HG03575 (cell line): ENCODE results near the gene CTRL.
"Not testable (repeated sequence)": the region's sequence is repeated elsewhere in the genome, so short reads cannot be mapped to it uniquely, and the experiment has no call there.

Experiments
- ATAC-seq: cut with Tn5 transposase; IDR thresholded peaks from one replicate; pipeline ENCODE4 v1.9.1; 2021; ENCODE audit not compliant: unreplicated experiment, insufficient number of reproducible peaks, low FRiP score; ENCODE audit errors: extremely low read depth

Gene CTRL

DNA sequence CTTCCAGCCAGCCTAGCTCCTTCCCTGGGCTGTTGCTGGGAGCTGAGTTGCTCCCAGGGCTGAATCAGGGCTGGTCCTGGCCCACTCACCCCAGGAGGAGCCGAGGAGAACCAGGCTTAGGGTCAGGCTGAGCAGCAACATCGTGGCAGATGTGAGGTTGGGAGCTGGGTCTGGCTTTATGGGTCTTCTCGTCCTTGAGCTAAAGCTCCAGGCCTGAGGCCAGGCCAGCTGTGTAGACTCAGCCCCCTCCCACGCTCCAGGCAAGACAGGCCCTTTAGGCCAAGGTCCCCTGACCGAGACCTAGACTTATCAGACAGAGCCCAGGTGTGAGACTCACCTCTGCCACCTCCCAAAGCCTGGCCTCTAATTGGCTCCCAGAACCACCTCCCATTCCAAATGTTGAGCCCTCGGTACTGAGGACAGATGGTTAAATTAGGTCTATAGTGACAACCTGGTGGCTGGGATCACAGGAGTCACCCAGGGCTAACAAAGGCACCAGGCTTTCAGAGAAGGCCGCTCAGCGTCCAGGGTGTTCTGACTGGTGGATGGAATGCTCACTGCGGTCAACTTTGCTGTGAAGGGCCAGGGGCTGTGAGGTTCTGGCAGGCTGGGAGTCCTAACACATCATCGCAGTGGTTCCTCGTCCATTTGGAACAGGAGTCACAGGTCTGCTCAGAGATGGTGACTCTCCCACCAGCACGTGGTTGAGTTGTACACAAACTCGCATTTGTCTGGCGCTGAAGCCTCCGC, at the start of gene CTRL:
Gene CTRL (minus strand): TSS at position 151 of the 750 bp plus-strand sequence. CDS start 10 bp downstream, at position 141.
- no peak for ATAC-seq

DNA sequence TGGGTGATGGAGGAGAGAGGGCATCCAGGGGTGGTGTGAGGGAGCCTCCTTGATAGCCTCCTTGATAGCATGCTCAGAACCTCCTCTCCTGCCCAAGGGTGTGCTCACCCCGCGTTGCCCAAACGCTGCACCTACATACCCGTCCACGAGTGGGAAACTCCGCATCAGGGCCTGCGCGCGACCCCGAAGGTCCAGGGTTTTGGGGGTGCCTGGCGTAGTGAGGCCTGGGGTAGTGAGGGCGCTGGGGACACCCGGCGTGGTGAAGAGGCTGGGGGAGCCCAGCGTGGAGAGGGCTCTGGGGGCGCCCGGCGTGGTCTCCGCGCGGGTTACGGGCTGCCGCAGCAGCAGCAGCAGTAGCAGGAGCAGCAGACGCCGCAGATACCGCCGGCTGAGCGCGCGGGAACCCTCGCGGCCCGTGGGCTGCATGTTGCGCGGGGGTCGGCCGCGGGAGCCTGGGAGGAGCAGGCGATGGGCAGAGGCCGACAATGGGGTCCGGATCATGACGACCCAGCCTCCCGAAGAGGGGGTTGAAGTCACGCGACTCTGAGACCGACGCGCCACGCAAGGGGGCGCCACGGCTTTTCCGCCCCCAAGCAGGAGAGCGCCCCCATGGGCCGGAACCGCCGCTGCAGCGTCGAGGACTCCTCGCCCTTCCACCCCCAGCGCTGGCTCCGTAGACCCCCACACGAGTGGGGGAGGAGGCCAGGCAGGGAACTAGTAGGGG, 48.5 kb upstream of the CTRL start, which contains the start of gene DPEP3:
Gene DPEP3 (minus strand): TSS at position 545 of the 724 bp plus-strand sequence. CDS start 119 bp downstream, at position 426.
- no peak for ATAC-seq

DNA sequence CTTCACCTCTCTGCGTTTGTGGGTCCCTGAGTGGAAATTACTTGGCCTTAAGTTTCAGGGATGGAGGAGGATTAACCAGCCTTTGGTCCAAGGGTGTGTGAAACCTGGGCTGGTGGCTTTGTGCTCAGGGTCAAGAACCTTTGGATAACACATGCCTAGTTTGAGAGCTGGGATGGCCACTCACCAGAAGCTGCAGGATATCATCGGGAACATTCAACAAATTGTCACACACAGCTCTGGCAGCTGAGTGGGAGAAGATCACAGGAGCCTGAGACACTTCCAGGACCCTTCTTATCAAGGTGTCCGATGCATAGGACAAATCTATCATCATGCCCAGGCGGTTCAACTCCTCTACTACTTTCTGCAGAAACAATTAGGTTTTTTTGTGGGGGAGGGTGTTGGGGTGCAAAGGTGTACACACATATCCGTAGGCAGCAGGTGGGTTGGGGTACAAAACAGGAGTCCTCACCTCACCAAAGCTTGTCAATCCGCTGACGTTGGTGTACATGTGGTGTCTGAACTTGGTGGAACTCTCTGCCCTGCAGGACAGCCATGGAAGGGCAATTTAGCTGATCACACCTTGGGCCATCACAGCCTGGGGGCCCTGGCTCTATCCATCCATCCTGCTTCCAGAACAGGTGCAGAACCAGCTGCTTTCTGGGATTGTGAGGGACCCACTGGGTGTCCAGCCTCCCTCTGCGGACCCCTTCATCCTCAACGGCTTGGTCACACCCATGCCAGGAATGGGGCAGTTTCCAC, 46.0 kb upstream of the CTRL start:
- ATAC-seq: no peak

DNA sequence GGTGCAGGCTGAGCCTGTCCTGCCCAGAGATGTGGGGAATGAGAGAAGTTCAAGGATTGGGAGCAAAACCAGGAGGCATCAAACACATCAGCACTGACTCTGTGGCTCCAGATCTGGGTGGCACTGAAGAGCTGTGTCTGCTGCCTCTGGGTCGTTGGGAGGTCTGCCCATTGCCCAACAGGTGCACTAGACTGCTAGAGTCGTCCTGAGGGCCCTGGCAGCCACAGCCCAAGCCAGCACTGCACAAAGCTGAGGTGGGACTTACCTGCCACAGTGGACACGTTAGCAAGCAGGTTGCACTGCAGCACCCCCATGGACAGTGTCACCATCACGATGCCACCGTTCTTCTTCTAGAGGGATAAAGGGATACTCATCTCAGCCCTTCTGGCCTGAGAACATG, 45.3 kb upstream of the CTRL start:
- no peak for ATAC-seq

DNA sequence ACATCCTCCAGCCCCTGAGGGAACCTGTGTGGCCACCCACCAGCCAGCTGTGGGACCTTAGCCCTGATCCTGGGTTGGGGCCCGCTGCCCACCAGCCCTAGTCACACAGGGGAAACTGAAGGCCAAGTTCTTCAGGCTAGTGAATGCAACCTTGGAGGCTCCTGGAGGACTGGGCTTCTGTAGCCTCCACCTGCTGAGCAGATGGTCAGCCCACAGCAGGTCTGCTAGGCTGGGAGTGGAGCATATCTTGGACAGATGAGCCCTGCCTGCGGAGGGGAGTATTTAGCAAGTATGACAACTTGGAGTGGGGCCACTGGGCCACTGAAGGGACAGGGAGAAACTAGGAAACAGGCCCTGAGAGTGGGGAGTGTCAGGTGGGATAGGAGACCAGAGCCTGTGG, 44.5 kb upstream of the CTRL start:
- ATAC-seq: no peak

DNA sequence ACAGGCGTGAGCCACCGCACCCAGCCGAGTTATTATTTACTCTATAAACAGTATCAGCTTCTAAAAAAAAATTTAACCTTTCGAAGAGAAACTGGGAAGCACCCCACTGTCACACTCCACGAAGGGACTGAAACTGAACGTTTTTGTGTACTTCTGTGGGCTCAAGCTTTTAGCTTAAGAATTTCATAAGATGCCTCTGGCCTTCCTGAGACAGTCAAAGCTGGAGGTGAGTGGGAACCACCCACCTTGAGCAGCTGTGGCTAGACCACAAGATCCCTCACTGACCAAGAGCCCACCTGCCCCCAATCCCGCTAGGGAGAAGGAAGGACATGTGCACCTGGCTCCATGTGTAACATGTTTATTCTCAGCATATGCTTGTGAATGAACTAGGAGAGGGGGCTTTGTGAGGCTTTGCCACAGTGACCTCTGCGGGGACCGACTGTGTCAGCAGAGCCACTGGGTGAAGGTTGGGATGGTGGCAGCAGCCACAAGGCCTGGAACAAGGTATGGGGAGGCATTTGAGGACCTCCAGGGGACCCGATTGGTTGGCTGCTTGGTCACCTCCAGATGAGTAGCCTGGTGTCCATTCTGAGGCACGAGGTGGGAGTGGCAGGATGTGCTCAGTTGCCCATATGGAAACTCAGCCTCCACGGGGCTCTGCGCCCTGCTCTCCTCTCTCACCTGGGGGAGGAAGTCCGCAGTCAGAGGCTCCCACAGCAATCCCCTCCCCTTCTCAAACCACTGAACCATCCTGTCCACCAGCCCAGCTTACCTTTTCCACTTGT, 43.9 kb upstream of the CTRL start:
- ATAC-seq: no peak

DNA sequence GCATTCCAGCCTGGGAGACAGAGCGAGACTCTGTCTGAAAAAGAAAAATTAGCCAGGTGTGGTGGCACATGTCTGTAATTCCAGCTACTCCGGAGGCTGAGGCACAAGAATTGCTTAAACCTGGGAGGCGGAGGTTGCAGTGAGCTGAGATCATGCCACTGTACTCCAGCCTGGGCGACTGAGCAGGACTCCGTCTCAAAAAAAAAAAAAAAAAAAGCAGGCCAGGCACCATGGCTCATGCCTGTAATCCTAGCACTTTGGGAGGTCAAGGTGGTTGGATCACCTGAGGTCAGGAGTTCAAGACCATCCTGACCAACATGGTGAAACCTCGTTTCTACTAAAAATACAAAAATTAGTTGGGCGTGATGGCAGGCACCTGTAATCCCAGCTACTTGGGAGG, 40.6 kb upstream of the CTRL start:
- ATAC-seq: not testable (repeated sequence)

DNA sequence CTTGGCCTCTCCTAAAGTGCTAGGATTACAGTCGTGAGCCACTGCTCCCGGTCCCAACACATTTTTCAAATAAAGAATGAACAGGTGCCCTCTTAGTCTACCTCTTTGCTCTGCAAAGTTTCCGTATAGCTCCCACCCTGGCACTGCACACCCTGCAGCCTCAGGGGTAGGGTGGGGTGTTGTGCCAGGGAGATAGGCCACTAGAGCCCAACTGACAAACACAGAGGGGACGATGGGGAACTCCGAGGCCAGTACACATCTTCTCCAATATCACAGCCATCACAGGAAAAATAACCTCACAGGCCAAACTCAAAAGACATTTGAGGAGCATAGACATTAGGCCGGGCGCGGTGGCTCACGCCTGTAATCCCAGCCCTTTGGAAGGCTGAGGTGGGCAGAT, 39.4 kb upstream of the CTRL start:
- ATAC-seq: no peak

DNA sequence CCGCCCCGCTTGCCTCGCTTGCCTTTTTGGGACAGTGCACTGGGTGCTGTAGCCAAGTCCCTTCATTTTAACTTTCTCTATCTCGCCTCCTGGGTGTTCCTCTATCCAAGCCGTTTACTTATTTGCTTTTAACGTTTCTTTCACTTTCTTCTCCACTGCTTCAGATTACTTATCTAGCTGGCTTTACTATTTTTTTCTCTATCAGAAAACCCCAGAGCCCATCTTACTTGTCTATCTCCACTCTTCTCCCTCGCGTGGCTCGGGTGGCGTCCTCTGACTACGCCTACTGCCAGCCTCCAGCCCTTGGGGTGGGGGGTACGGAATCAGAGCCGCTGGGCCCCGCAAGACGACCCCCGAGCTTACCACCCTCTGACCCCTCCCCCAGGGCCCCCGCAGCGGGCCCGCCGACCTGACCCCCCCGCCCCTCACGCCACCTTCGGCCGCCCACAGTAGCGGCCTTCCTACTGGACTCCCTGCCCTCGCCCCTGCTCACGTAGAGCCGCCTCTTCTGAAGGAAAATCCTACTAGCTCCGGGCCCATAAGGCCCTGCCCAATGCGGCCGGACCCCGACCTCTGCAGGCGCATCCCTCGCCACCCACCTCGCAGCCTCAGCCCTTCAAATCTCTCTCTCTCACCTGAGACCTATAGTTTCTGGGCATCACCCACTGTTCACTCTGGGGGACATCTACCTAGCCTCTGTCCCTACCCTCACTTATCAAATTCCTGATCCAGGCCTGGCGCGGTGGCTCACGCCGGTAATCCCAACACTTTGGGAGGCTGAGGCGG, 37.8 kb upstream of the CTRL start:
- ATAC-seq: no peak

DNA sequence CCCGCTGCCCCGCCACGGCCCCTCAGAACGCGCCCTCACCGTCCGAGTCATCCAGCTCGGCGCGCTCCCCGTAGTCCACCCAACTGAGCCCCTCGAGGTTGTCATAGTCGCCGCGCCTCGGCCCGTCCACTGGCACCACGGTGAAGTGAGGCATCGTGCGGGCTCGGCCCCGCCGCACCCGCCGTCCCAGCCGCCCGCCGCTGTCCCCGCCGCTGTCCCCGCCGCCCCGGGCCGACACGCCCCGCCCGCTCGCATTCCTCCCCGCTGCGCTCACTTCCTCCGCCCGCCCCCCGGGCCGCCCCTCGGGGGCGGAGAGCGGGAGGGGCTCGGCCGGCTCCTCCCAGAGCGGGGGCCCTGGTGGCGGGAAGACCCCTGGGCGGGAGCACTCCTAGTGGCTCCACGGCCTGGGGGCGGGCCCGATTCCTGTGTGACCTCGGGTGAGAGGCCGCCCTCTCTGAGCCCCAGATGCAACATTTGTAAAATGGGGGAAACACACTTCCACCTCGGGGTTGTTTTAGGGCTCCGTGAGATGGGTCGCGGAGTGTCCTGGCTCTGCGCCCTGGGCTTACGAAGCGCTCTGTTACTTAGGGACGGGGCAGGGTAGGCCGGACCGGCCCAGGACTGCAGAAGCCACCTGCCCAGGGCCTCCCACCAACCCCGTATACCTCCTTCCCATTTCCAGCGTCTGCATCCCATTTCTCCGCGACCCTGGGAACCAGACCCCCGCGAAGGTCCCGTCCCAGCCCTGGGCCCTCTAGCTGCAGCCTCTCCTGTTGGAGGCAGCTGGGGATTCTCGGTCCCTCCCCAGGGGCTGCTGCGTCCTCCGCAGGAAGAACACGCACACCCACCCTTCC, 37.0 kb upstream of the CTRL start, which contains the start of gene SLC12A4:
Gene SLC12A4 (minus strand): TSS at position 238 of the 854 bp plus-strand sequence. CDS start 84 bp downstream, at position 154.
- no peak for ATAC-seq

DNA sequence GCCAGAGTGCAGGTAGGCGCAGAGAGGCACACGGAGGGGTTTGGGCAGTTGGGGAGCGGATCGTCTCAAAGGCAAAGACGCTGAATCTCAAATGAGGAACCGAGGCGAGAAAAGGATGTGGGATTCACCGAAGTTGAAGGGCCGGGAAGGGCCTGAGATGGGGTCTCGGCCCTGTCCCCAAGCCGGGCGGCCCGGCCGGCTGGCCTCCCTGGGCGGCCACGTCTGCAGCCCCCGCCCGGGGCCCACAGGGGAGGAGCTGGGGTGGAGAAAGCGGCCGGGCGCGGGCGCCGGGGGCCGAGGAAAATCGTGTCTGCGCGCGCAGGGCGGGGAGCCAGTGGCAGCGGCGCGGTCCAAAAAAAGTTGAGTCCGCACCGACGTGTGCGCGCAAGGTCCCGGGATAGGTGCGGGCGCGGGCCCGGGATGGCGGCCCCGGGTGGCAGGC, 36.3 kb upstream of the CTRL start:
- no peak for ATAC-seq

DNA sequence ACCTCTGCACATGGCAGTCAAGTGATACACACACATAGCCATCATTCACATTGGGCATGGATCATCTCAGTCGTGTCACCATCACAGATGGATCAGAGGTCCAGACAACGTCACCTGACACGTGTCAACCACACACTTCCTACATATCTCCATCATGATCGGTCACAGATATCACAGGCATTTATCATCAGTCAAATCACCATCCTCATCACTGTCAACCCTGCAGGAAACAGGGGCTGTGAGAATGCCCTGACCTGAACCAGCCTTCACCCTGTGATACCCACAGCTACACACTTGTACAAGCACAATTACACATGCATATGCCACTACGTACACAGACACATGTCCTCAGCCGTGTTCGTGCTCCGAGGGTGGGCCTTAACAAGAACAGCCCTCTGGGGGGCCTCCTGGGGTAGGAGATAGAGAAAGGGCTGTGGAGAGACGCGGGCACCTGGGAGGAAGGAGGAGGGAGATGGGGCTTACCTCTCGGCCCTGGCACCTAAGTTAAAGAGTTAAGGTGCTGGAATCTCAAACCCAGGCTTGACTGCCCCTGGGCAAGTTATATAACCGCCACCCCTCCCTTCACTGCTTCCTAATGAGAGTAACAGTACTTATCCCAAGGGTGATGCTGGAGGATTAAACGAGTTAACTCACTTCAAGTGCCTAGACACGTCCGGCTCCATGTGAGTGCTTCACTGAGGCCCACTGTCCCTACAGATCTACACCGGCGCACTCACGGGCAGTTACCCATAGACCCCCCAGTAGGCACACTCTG, 35.7 kb upstream of the CTRL start:
- no peak for ATAC-seq

DNA sequence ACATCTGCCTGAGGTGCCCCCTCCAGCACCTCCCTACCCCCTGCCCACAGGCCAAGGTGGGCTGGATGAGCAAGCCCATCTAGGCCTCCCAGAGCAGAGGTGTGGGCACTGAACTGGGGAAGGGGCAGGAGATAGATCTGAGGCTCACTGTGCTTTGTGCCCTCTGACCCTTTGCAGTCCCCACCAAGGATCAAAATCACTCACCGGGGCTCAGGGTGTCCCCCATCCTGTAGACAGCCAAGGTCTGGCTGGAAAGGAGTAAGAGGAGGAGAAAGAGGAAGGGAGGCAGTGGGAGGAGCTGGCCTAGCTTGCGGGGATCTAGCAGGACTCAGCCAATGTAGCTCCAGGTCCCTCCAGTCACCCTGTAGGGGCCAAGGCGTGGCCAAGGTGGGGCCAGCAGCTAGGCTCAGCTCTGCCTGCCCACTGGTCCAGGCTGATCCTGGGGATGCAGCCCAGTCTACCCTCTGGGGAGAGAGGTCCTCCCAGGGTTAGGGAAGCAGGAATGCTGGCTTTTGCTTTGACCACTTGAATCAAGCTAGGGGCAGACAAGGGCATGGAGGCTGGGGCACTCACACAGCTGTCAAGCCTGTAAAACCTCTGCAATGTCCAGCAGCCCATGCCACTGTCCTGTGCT, 35.0 kb upstream of the CTRL start:
- no peak for ATAC-seq

DNA sequence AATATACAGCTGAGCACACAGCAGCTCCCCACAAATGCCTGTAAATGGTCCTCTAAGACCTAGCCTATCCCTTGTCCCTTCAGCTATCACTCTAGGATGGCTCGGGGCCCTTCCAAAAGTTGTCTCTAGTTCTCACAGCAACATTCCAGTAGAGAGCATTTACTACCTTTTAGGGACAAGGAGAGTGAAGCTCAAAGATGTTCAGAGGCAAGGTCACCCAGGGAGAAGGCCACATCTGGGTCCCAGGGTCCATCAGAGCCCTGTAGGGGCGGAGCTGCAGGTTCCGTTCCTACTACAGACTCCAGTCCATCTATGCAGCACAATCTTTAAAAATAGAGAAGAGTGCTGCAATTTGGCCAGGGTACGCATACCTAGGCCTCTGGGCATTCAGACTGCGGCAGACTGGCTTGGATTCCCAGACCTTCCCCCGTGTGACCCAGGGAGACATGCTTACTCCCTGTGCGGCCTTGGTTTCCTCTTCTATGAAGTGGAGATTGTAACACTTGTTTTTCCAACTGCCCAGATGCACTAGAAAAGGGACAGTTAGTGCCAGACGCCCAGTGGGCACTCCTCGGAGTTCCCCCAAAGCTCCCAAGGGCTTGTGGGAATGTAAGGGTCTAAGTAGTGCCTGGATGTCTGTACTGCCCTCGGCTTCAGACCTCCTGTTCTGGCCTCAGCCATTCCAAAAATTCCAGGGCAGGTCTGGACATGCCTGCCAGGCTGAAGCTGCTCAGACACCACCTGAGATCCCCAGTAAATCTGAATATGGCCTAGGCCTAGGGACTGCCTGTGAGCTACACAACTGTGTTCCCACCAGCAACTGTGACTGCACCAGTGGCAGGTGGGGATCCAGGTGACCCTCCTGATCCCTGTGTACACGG, 34.2 kb upstream of the CTRL start:
- no peak for ATAC-seq

DNA sequence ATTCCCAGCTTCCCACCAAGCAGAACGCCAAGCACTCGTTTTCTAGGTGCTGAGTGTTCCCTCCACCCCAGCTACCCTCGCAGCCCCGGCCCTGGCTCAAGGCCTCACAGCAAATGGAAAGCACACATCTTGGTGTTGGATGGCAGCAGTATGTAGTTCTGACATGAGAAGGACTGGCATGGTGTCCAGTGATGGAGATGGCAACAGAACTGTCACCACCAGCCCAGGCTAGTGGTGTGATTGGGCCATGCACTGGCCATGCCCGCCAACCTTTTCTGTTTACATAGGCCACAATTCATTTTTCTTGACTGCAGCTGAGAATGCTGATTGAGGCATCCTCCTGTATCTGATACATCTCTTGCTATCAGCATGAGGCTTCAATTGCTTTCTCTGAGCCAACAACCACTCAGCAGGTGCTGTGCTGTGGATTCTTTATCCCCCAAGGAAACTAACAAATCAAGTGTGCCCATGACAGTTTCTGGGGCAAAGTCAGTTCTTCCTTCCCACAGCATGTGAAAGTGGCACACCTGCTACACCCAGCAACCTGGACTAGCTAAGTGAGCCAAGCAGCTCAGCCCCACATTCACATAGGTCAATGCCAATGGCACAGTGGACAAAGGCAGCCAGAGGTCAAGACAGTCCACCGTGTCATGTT, 32.9 kb upstream of the CTRL start:
- no peak for ATAC-seq
